GM10266 (cell line): ENCODE measurements around the gene RNF38.
"Not testable (repeated sequence)": the region's sequence is repeated elsewhere in the genome, so short reads cannot be mapped to it uniquely, and the experiment has no call there.

Experiments used
- DNase-seq: peaks from one replicate; pipeline ENCODE4 v3.0.0; 2012; ENCODE audit errors: extremely low spot score
- CTCF ChIP-seq: IDR thresholded peaks from 2 replicates; pipeline ENCODE4 v1.5.1; 2012; ENCODE audit warnings: mild to moderate bottlenecking, low read depth; ENCODE audit not compliant: control insufficient read depth, insufficient read depth; ENCODE audit errors: missing control alignments

The RNF38 gene

GRCh38 chr9:36426348-36426747 is 26.3 kb upstream of the RNF38 start:
- TF ChIP-seq CTCF = no peak
- DNase-seq = no peak

GRCh38 chr9:36424289-36425055 is 24.4 kb upstream of the RNF38 start:
- TF ChIP-seq CTCF = no peak
- no peak for DNase-seq

GRCh38 chr9:36423206-36423605 is 23.1 kb upstream of the RNF38 start:
- DNase-seq = no peak
- no peak for TF ChIP-seq CTCF

GRCh38 chr9:36416890-36417289 is 16.8 kb upstream of the RNF38 start:
- no peak for DNase-seq
- no peak for TF ChIP-seq CTCF

- no peak for DNase-seq
- TF ChIP-seq CTCF = no peak
Observed at GRCh38 chr9:36415822-36416525, 15.9 kb upstream of the RNF38 start.

GRCh38 chr9:36411410-36411809 is 11.3 kb upstream of the RNF38 start:
- DNase-seq = not testable (repeated sequence)

- DNase-seq = not testable (repeated sequence)
Observed at GRCh38 chr9:36409076-36409475, 9.0 kb upstream of the RNF38 start.

GRCh38 chr9:36407122-36407723 is 7.2 kb upstream of the RNF38 start:
- peak; percentile 62 for DNase-seq
- TF ChIP-seq CTCF = peak; percentile 82
